Vagina (tissue), 2 donors: Measurements from ENCODE around the gene ZNF557. TPM values are rescaled to one million over a fixed set of nuclear protein-coding genes. Genes with fewer than 3 reads are reported as not detected.
"Not testable (repeated sequence)": the region's sequence is repeated elsewhere in the genome, so short reads cannot be mapped to it uniquely, and the experiment has no call there.

Experiments
- DNase-seq, 2 donors: peaks; one replicate each; pipeline ENCODE4 v3.0.0-alpha.2; 2017; ENCODE audit errors: extremely low spot score in 2 of 2
- H3K27ac ChIP-seq: fragments of 200-600 bp; sonication (generic); one replicate; pipeline ENCODE4 v1.5.1; 2019
- H3K27me3 ChIP-seq: fragments of 200-600 bp; sonication (generic); one replicate; pipeline ENCODE4 v1.5.1; 2019
- H3K36me3 ChIP-seq, 2 donors: fragments of 200-600 bp; sonication (generic); one replicate each; pipeline ENCODE4 v1.5.1; 2017 to 2019
- H3K4me1 ChIP-seq: fragments of 200-600 bp; sonication (generic); one replicate; pipeline ENCODE4 v1.5.1; 2019
- H3K4me3 ChIP-seq, 2 donors: fragments of 200-600 bp; sonication (generic); 1 replicate in 1 of 2; 2 replicates in 1 of 2; pipeline ENCODE4 v1.5.1; 2016 to 2019
- H3K9me3 ChIP-seq: fragments of 200-600 bp; sonication (generic); one replicate; pipeline ENCODE4 v1.5.1; 2019
- CTCF ChIP-seq, 3 experiments: fragments of 450-650 bp in 2 of 3; fragments of 200-600 bp in 1 of 3; sonication (generic) in 1 of 3; IDR thresholded peaks; one replicate each; pipeline ENCODE4 v1.5.1; 2017 to 2019; ENCODE audit warnings: antibody characterized with exemption in 3 of 3, mild to moderate bottlenecking in 2 of 3, moderate library complexity in 2 of 3
- POLR2A ChIP-seq, 2 donors: fragments of 450-650 bp; IDR thresholded peaks; one replicate each; pipeline ENCODE4 v1.6.1; 2017; ENCODE audit warnings: antibody characterized with exemption in 2 of 2, mild to moderate bottlenecking in 2 of 2, moderate library complexity in 2 of 2
- POLR2AphosphoS5 ChIP-seq, 2 donors: sonication (generic); formaldehyde crosslinking; IDR thresholded peaks; one replicate each; pipeline ENCODE4 v1.9.0; 2017; ENCODE audit warnings: antibody characterized with exemption in 2 of 2, mild to moderate bottlenecking in 2 of 2, low read depth in 1 of 2; ENCODE audit not compliant: insufficient read depth in 1 of 2
- intact Hi-C: fragments of 100-400 bp; cut with DNase I; formaldehyde crosslinking; loops from one replicate; pipeline ENCODE4 v1.15.1; 2023
- total RNA-seq: library from RNA; depleted of rRNA; stranded (reverse); fragments of >200 nt; gene quantifications from one replicate; pipeline ENCODE4 v1.2.3, GENCODE V29; 2016

The ZNF557 gene
- total RNA-seq, 1 donor from 2014 or later = 10.1 TPM

DNA sequence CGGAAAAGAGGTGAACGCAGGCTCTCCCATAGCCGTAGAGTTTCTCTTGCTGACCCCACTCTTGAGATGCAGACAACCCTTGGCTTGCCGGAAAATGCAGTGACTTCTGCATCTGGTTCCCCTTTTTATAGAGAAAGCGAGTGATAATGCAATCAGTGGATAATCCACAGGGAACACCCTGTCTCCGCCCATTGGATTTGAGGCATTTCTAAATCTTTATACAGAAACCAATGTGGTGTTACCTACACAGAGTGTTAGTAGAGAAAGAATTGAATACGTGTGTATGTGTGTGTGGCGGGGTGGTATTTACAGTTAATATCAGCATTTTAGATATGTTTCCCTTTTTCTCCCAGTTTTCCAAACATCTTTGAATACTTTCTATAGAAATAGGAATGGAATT, 10.9 kb upstream of the ZNF557 start, which contains the start of gene MBD3L3:
MBD3L3 (minus strand) TSS at position 101 of the 400 bp plus-strand sequence; CDS start at position 30, 71 bp downstream.
- H3K36me3 ChIP-seq, H3K27me3 ChIP-seq, H3K4me1 ChIP-seq, H3K27ac ChIP-seq, H3K9me3 ChIP-seq, H3K4me3 ChIP-seq, DNase-seq, intact Hi-C loops: not testable (repeated sequence)

DNA sequence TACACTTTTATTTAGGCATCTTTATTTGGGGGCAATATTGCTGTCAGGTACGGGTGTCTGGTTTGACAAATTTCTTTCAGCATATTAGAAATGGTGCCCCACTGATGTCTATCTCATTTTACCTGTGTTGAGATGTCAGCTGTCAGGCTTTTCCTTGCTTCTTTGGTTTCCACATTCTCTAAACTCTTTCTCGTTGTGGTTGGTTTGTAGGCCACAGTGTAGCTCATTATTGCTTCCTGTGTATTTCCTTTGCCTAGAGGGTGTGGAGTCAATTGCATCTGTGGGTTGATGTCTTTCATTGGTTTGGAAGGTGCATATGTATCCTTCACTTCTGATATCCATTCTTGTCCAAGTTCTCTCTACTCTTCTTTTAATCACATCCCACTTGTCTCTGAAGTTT, 9.5 kb upstream of the ZNF557 start:
- H3K27me3 ChIP-seq, H3K9me3 ChIP-seq, H3K4me1 ChIP-seq, H3K4me3 ChIP-seq, H3K27ac ChIP-seq, intact Hi-C loops, H3K36me3 ChIP-seq, DNase-seq: not testable (repeated sequence)

DNA sequence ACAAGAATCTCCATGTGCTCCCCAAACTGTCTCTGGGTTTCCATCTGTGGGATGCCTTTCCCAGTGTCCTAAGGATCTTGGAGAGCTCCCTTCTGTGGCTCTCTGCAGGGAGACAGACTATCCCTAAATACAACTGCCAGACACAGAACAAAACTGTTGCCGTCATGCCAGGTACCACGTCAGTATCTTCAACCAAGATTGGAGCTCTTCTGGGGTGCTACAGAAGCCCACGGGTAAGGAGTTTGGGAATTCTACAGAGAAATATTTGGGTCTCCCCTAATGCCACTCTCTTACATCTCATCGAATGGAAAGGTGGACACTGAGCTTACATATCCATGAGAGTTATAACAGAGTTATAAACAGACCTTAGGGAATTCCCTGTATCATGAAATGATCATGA, 6.2 kb upstream of the ZNF557 start:
- Histone ChIP-seq H3K36me3 (no peaks in the 10 kb centered on the region), H3K9me3 (no peaks in the 10 kb centered on the region), H3K4me1 (no peaks in the 10 kb centered on the region), H3K27me3 (no peaks in the 10 kb centered on the region), H3K4me3 (no peak overlapping the region), H3K27ac (no peak overlapping the region)
- DNase-seq = no peak
- intact Hi-C loops = no loop called here
- TF ChIP-seq CTCF (IDR thresholded peaks at IDR 0.05) (no peak), POLR2A (IDR thresholded peaks at IDR 0.05) (no peak), POLR2AphosphoS5 (IDR thresholded peaks at IDR 0.05; ENCODE audit: insufficient read depth in 1 of 2, low read depth in 1 of 2) (no peak)

DNA sequence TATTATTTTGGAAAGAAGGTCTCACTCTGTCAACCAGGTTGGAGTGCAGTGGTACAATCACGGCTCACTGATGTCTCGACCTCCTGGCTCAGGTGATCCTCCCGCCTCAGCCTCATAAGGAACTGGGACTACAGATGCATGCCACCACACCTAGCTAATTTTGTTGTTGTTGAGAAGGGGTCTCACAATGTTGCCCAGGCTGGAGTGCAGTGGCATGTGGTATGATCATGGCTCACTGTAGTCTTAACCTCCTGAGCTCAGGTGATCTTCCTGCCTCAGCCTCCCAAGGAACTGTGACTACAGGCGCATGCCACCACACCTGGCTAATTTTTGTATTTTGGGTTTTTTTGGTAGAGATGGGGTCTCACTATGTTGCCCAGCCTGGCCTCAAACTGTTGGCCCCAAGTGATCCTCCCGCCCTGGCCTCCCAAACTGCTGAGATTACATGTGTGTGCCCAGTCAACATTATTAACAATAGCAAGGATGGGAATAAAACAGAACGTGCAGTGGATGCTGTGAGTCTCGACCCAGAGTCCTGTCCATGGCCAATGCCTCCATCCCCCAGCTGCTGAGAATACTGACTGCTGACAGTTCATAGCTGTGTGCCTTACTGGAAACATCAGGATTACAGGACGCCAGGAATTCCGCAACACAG, 5.6 kb upstream of the ZNF557 start:
- no peak overlapping the region for H3K27ac ChIP-seq
- H3K4me1 ChIP-seq = no peaks in the 10 kb centered on the region
- no peaks in the 10 kb centered on the region for H3K9me3 ChIP-seq
- intact Hi-C loops = no loop called here
- no peaks in the 10 kb centered on the region for H3K36me3 ChIP-seq
- no peak overlapping the region for H3K4me3 ChIP-seq
- TF ChIP-seq CTCF (IDR thresholded peaks at IDR 0.05) = no peak
- no peak for TF ChIP-seq POLR2AphosphoS5 (IDR thresholded peaks at IDR 0.05; ENCODE audit: insufficient read depth in 1 of 2, low read depth in 1 of 2)
- no peak for TF ChIP-seq POLR2A (IDR thresholded peaks at IDR 0.05)
- no peaks in the 10 kb centered on the region for H3K27me3 ChIP-seq
- no peak for DNase-seq

- H3K27ac ChIP-seq, H3K27me3 ChIP-seq, H3K4me3 ChIP-seq, intact Hi-C loops, H3K9me3 ChIP-seq, DNase-seq: not testable (repeated sequence)
- Histone ChIP-seq H3K36me3 (peaks cover 0 to 16% of the 10 kb centered on the region in 2 donors), H3K4me1 (peaks cover 10% of the 10 kb centered on the region)
Measured at GRCh38 chr19:7067122-7067521, 2.4 kb upstream of the ZNF557 start.

GRCh38 chr19:7067716-7068115, 1.8 kb upstream of the ZNF557 start:
- TF ChIP-seq POLR2AphosphoS5 (IDR thresholded peaks at IDR 0.05; ENCODE audit: insufficient read depth in 1 of 2, low read depth in 1 of 2) = no peak
- TF ChIP-seq CTCF (IDR thresholded peaks at IDR 0.05) = no peak
- no peak for TF ChIP-seq POLR2A (IDR thresholded peaks at IDR 0.05)
- intact Hi-C loops = no loop called here
- Histone ChIP-seq H3K9me3 (no peaks in the 10 kb centered on the region), H3K4me3 (no peak overlapping the region), H3K27ac (no peak overlapping the region), H3K27me3 (no peaks in the 10 kb centered on the region), H3K4me1 (peaks cover 10% of the 10 kb centered on the region), H3K36me3 (peaks cover 0 to 22% of the 10 kb centered on the region in 2 donors)
- no peak for DNase-seq
